ENCODE measurements around the gene MLLT10.

MLLT10 gene

GRCh38 chr10:21655236-21655635 is 121.2 kb downstream of the MLLT10 start:
- no peak for DNase-seq

- DNase-seq: no peak
These were observed 121.7 kb downstream of the MLLT10 start for GRCh38 chr10:21655687-21656086.

GRCh38 chr10:21661087-21661486 is 127.1 kb downstream of the MLLT10 start:
- no peak for DNase-seq

GRCh38 chr10:21661935-21662334 is 127.9 kb downstream of the MLLT10 start:
- no peak for DNase-seq

GRCh38 chr10:21662635-21663034 is 128.6 kb downstream of the MLLT10 start:
- no peak for DNase-seq

GRCh38 chr10:21668831-21669230 is 134.8 kb downstream of the MLLT10 start:
- no peak for DNase-seq

- no peak for DNase-seq
These were observed 136.4 kb downstream of the MLLT10 start for GRCh38 chr10:21670391-21670790.

GRCh38 chr10:21673668-21674067 is 139.6 kb downstream of the MLLT10 start:
- DNase-seq: no peak

- no peak for DNase-seq
These were observed 141.2 kb downstream of the MLLT10 start for GRCh38 chr10:21675157-21675796.

GRCh38 chr10:21677551-21677950 is 143.5 kb downstream of the MLLT10 start:
- DNase-seq: no peak

- no peak for DNase-seq
These were observed 147.1 kb downstream of the MLLT10 start for GRCh38 chr10:21681156-21681555.

GRCh38 chr10:21687266-21688008 is 153.4 kb downstream of the MLLT10 start:
- DNase-seq: no peak

- no peak for DNase-seq
These were observed 153.9 kb downstream of the MLLT10 start for GRCh38 chr10:21688009-21688332.

- DNase-seq: no peak
These were observed 154.8 kb downstream of the MLLT10 start for GRCh38 chr10:21688870-21689269.

GRCh38 chr10:21689881-21690280 is 155.8 kb downstream of the MLLT10 start:
- DNase-seq: no peak

- DNase-seq: no peak
These were observed 158.9 kb downstream of the MLLT10 start for GRCh38 chr10:21692916-21693315.

- no peak for DNase-seq
These were observed 159.4 kb downstream of the MLLT10 start for GRCh38 chr10:21693418-21693817.

- no peak for DNase-seq
These were observed 160.6 kb downstream of the MLLT10 start for GRCh38 chr10:21694631-21695030.

GRCh38 chr10:21696302-21696701 is 162.3 kb downstream of the MLLT10 start:
- DNase-seq: no peak

- DNase-seq: no peak
These were observed 165.5 kb downstream of the MLLT10 start for GRCh38 chr10:21699575-21699974.

- DNase-seq: no peak
These were observed 166.4 kb downstream of the MLLT10 start for GRCh38 chr10:21700474-21700873.

- DNase-seq: no peak
These were observed 168.6 kb downstream of the MLLT10 start for GRCh38 chr10:21702633-21703111.

GRCh38 chr10:21705142-21705827 is 171.3 kb downstream of the MLLT10 start:
- DNase-seq: no peak

- no peak for DNase-seq
These were observed 171.8 kb downstream of the MLLT10 start for GRCh38 chr10:21705828-21706176.
